Mesendoderm (in vitro differentiated cells): ENCODE measurements around the gene TSPAN14.

Experiments used
- DNase-seq: peaks from one replicate; pipeline ENCODE4 v3.0.0; 2013
- H2AK5ac ChIP-seq: 2 replicates; pipeline ENCODE4 v1.6.1; 2013; ENCODE audit warnings: low read length, inconsistent platforms
- H2BK120ac ChIP-seq: 2 replicates; pipeline ENCODE4 v1.6.1; 2013; ENCODE audit warnings: low read depth, mild to moderate bottlenecking, low read length, moderate library complexity, mixed read lengths
- H2BK15ac ChIP-seq: replicated peaks from 2 replicates; pipeline ENCODE4 v1.6.1; 2013; ENCODE audit warnings: low read depth, mild to moderate bottlenecking, moderate library complexity
- H2BK5ac ChIP-seq: 2 replicates; pipeline ENCODE4 v1.6.1; 2013; ENCODE audit warnings: low read length, inconsistent platforms
- H3K18ac ChIP-seq: 2 replicates; pipeline ENCODE4 v1.6.1; 2013; ENCODE audit warnings: mild to moderate bottlenecking, low read length, mixed read lengths
- H3K23ac ChIP-seq: one replicate; pipeline ENCODE4 v1.6.1; 2013; ENCODE audit warnings: low read length
- H3K27ac ChIP-seq: 2 replicates; pipeline ENCODE4 v1.5.1; 2013; ENCODE audit warnings: low read depth, mild to moderate bottlenecking, inconsistent platforms, low read length, moderate library complexity
- H3K27me3 ChIP-seq: 2 replicates; pipeline ENCODE4 v1.6.1; 2013; ENCODE audit warnings: low read length, control low read depth, mild to moderate bottlenecking, inconsistent platforms; ENCODE audit not compliant: insufficient read depth, poor library complexity
- H3K36me3 ChIP-seq: 2 replicates; pipeline ENCODE4 v1.6.1; 2013; ENCODE audit warnings: low read length, inconsistent platforms; ENCODE audit not compliant: control insufficient read depth, insufficient read depth
- H3K4ac ChIP-seq: one replicate; pipeline ENCODE4 v1.6.1; 2013; ENCODE audit warnings: low read depth, mild to moderate bottlenecking, low read length, moderate library complexity
- H3K4me1 ChIP-seq: 2 replicates; pipeline ENCODE4 v1.6.1; 2013; ENCODE audit warnings: low read depth, low read length, inconsistent platforms; ENCODE audit not compliant: control insufficient read depth
- H3K4me2 ChIP-seq: 2 replicates; pipeline ENCODE4 v1.6.1; 2013; ENCODE audit warnings: low read length
- H3K4me3 ChIP-seq: 2 replicates; pipeline ENCODE4 v1.5.1; 2013; ENCODE audit warnings: mild to moderate bottlenecking, low read length
- H3K56ac ChIP-seq: one replicate; pipeline ENCODE4 v1.6.1; 2013; ENCODE audit warnings: low read length
- H3K79me1 ChIP-seq: 2 replicates; pipeline ENCODE4 v1.6.1; 2013; ENCODE audit warnings: low read length, inconsistent platforms
- H3K79me2 ChIP-seq: 2 replicates; pipeline ENCODE4 v1.6.1; 2013; ENCODE audit warnings: mild to moderate bottlenecking, low read length; ENCODE audit not compliant: control insufficient read depth, insufficient read depth
- H3K9ac ChIP-seq: 2 replicates; pipeline ENCODE4 v1.6.1; 2013; ENCODE audit warnings: low read length, inconsistent platforms
- H4K5ac ChIP-seq: one replicate; pipeline ENCODE4 v1.6.1; 2013; ENCODE audit warnings: low read length
- H4K8ac ChIP-seq: one replicate; pipeline ENCODE4 v1.6.1; 2013; ENCODE audit warnings: low read depth, mild to moderate bottlenecking, control low read depth, low read length, moderate library complexity
- WGBS: extraction: QIAGEN DNeasy Blood & Tissue Kit; methylation state at CpG from one replicate; pipeline ENCODE4 v1.1.7; 2013; ENCODE audit warnings: low lambda C conversion rate, missing lambda C conversion rate; ENCODE audit not compliant: insufficient coverage; ENCODE audit errors: extremely low coverage; 5-methylcytosine and 5-hydroxymethylcytosine counted together

The TSPAN14 gene

DNA sequence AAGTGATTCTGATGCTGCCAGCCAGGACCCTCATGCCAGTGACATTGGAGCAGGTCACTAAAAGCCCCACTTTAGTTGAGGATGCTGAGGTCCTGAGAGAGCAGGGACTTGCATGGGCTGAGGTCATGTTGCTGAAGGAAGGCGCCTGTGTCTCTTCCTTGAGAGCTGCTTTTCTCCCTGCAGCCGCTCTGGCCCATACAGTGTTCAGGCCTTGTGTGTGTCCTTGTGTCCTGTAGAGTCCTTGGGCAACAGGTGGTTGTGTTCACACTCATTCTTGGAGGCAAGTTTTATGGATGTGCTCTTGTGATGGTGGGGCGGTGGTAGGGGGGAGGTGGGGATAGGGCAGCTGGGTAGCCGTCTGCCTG is 33.3 kb downstream of the TSPAN14 start:
- no peak overlapping the region for H4K5ac ChIP-seq
- H3K23ac ChIP-seq = no peak overlapping the region
- no peak for DNase-seq
- H2BK120ac ChIP-seq = no peak overlapping the region
- H3K79me2 ChIP-seq = peaks cover 50% of the 10 kb centered on the region
- no peaks in the 10 kb centered on the region for H3K27me3 ChIP-seq
- H3K4me2 ChIP-seq = no peak overlapping the region
- peaks cover 56% of the 10 kb centered on the region for H3K79me1 ChIP-seq
- no peak overlapping the region for H3K56ac ChIP-seq
- peaks cover 1% of the 10 kb centered on the region for H3K36me3 ChIP-seq
- peaks cover 16% of the 10 kb centered on the region for H3K4me1 ChIP-seq
- H4K8ac ChIP-seq = no peak overlapping the region
- no peak overlapping the region for H2BK15ac ChIP-seq
- H3K9ac ChIP-seq = no peak overlapping the region
- H2BK5ac ChIP-seq = no peak overlapping the region
- H3K4me3 ChIP-seq = no peak overlapping the region
- no CpG with 5 or more reads among the region's 4 CpGs for WGBS
- H2AK5ac ChIP-seq = no peak overlapping the region
- H3K4ac ChIP-seq = no peak overlapping the region
- H3K27ac ChIP-seq = no peak overlapping the region
- H3K18ac ChIP-seq = no peak overlapping the region

DNA sequence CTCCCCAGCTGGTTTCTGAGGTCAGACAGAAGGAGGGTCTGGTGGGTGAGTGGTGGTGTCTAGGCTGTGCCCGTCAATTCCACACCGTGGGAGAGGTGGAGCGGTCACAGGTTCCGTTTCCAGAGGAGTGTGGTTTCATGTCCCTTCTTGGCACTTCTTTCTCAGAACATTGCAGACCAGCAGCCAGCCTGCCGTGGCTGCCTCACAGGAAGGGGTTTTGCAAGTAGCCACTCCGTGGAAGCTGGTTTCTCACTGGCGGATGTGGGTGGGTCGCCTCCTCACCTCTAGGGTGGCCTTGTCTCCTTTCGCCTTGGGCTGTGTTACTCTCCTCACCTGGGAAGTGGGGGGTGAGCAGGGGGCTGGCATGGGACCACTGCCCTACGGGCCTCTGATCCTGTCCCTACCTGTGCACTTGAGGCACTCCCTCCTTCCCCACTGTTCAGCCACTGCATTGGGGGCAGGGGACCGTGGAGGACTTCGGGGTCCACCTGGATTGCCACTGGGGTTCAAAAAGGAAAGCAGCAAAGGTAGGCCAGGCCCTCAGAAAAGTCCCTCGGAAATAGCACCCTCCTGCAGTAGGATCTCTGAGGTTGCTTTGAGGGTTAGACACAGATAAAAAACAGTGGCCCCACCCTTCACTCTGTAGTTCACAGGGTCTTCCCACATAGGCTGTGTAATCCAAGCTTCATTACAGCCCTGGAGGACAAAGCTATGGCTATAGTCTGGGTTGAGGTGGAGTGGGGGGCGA is 33.9 kb downstream of the TSPAN14 start:
- H2BK120ac ChIP-seq = no peak overlapping the region
- H3K79me2 ChIP-seq = peaks cover 50% of the 10 kb centered on the region
- no peak overlapping the region for H2BK5ac ChIP-seq
- H3K23ac ChIP-seq = no peak overlapping the region
- no peak for DNase-seq
- H3K4me2 ChIP-seq = no peak overlapping the region
- H4K5ac ChIP-seq = no peak overlapping the region
- no CpG with 5 or more reads among the region's 14 CpGs for WGBS
- H3K36me3 ChIP-seq = peaks cover 1% of the 10 kb centered on the region
- no peak overlapping the region for H3K18ac ChIP-seq
- H3K4me1 ChIP-seq = peaks cover 16% of the 10 kb centered on the region
- H3K9ac ChIP-seq = no peak overlapping the region
- no peak overlapping the region for H2AK5ac ChIP-seq
- H3K27ac ChIP-seq = no peak overlapping the region
- H3K79me1 ChIP-seq = peaks cover 56% of the 10 kb centered on the region
- H4K8ac ChIP-seq = no peak overlapping the region
- no peak overlapping the region for H3K4me3 ChIP-seq
- H3K4ac ChIP-seq = no peak overlapping the region
- H2BK15ac ChIP-seq = no peak overlapping the region
- no peaks in the 10 kb centered on the region for H3K27me3 ChIP-seq
- no peak overlapping the region for H3K56ac ChIP-seq

DNA sequence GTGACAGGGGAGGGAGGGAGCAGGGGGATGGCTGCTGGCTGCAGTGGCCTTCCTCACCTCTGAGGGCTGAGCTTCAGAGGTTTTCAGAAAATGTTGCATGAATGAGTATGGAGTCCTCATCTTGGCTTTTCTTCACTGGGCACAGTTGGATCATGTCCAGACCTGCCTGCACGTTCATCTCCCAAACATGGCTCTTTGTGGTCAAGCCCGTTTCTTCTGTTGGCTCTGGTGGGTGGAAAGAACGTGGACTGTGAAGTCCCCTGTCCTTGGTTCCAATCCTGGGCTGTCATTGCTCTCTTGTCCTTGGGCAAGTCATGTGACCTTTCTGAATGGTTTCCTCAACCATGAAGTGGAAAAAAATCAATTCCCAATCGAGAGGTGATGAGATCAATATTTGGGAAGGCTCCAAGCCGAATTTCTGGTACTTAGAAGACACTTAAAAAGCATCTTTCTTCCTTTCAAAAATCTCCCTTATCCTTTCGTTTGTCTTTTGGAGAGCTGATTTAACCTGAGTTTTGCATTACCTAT is 34.5 kb downstream of the TSPAN14 start:
- Histone ChIP-seq H3K18ac (no peak overlapping the region), H3K36me3 (peaks cover 1% of the 10 kb centered on the region), H3K79me1 (peaks cover 57% of the 10 kb centered on the region), H3K4me2 (no peak overlapping the region), H3K4me3 (no peak overlapping the region), H4K8ac (no peak overlapping the region), H3K4ac (no peak overlapping the region), H3K27me3 (no peaks in the 10 kb centered on the region), H3K56ac (no peak overlapping the region), H3K9ac (no peak overlapping the region), H2AK5ac (no peak overlapping the region), H3K79me2 (peaks cover 49% of the 10 kb centered on the region), H3K23ac (no peak overlapping the region), H2BK120ac (no peak overlapping the region), H3K4me1 (peaks cover 16% of the 10 kb centered on the region), H3K27ac (no peak overlapping the region), H2BK5ac (no peak overlapping the region), H2BK15ac (no peak overlapping the region), H4K5ac (no peak overlapping the region)
- DNase-seq = no peak
- no CpG with 5 or more reads among the region's 6 CpGs for WGBS

DNA sequence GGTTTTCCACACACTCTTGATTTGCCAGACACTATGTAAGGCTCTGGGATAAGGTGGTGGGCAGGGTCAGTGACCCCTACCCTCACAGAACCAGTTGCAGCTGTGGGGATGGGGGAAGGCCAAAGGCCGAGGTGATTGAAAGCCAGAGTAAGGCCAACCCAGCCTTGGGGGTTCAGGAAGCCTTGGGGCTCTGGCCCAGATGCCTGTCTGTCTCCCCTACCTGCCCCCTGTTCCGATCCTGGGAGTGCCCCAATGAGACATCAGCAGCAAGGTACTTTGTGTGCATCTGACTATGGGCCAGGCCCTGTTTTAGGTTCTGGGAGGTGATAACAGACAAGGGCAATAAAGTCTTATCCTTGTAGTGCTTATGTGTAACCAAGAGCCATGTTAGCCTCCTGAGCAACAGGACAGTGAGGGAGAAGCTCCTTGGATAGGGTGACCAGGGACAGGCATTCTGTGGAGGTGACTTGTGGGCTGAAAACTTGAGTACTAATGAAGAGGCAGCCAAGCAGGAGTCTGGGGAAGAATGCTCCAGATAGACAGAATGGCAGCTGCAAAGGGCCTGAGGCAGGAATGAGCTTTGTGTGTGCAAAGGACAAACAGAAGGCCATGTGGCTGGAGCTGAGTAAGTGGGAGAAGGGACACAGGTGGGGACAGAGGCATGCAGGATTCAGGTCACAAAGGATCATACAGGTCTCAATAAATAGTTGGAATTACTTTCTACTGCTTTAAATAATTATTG is 35.4 kb downstream of the TSPAN14 start:
- Histone ChIP-seq H3K79me2 (peaks cover 54% of the 10 kb centered on the region), H4K5ac (no peak overlapping the region), H3K79me1 (peaks cover 61% of the 10 kb centered on the region), H2BK15ac (no peak overlapping the region), H3K4me2 (no peak overlapping the region), H2BK5ac (no peak overlapping the region), H3K23ac (no peak overlapping the region), H2AK5ac (no peak overlapping the region), H3K27ac (no peak overlapping the region), H3K36me3 (peaks cover 1% of the 10 kb centered on the region), H3K18ac (no peak overlapping the region), H3K4me3 (no peak overlapping the region), H3K4me1 (peaks cover 16% of the 10 kb centered on the region), H4K8ac (no peak overlapping the region), H3K56ac (no peak overlapping the region), H3K4ac (no peak overlapping the region), H3K9ac (no peak overlapping the region), H2BK120ac (no peak overlapping the region), H3K27me3 (no peaks in the 10 kb centered on the region)
- no peak for DNase-seq
- WGBS = no CpG with 5 or more reads among the region's 2 CpGs

DNA sequence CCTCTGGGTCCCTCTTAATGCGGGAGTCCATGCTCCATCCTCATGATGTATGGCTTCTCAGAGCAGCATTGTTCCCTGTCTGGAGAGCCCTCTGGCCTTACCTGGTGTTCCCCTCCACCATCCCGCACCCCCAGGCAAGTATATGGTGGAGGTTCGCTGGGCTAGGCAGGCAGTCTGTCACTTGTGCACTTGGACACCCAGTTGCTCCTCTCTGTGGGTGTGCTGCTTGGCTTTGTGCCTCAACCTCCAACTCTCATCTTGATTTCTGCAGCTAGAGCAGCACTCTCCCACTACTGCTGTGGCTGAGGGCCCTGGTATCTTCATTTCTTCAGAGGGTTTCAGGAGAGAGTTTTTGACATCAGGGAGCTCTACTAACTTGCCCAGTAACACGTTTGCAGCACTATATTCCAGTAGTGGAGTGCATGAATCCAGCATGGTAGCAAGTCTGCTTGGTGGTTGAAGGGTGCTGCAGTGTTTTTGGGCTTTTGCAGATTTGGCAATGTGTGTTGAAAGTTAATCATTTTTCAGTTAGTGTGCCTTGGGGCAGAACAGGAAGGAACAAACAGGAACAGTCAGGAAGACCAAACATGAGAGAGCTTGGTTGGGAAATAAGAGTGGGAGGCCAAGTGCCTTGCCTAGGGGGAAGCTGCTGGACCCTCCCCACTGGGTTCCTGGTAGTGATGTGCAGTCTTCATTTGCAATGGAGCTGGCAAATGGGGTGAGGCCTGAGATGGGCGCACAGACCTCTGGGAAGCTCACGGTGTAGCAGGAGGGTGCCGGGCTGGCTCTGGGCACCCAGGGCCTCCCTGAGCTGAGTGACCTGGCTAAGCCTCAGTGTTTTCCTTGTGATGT is 37.4 kb downstream of the TSPAN14 start:
- no peak overlapping the region for H3K4me2 ChIP-seq
- no peaks in the 10 kb centered on the region for H3K27me3 ChIP-seq
- H3K9ac ChIP-seq = no peak overlapping the region
- peaks cover 5% of the 10 kb centered on the region for H3K4me1 ChIP-seq
- H3K23ac ChIP-seq = no peak overlapping the region
- no peak overlapping the region for H2BK15ac ChIP-seq
- H3K18ac ChIP-seq = no peak overlapping the region
- no peak overlapping the region for H2BK120ac ChIP-seq
- H3K36me3 ChIP-seq = peaks cover 1% of the 10 kb centered on the region
- H3K4ac ChIP-seq = no peak overlapping the region
- WGBS = no CpG with 5 or more reads among the region's 7 CpGs
- H3K56ac ChIP-seq = no peak overlapping the region
- no peak overlapping the region for H3K4me3 ChIP-seq
- no peak overlapping the region for H2BK5ac ChIP-seq
- H2AK5ac ChIP-seq = no peak overlapping the region
- H4K5ac ChIP-seq = no peak overlapping the region
- no peak overlapping the region for H4K8ac ChIP-seq
- DNase-seq = no peak
- H3K27ac ChIP-seq = no peak overlapping the region
- peaks cover 45% of the 10 kb centered on the region for H3K79me2 ChIP-seq
- peaks cover 56% of the 10 kb centered on the region for H3K79me1 ChIP-seq
